GM21526 (cell line): ENCODE results near the gene LTBP3.
A peak's percentile ranks its signal among the peaks of the same experiment; 100 is the strongest.
"Not testable (repeated sequence)": the region's sequence is repeated elsewhere in the genome, so short reads cannot be mapped to it uniquely, and the experiment has no call there.

Experiments used
- ATAC-seq: cut with Tn5 transposase; IDR thresholded peaks from one replicate; pipeline ENCODE4 v1.9.1; 2021; ENCODE audit warnings: moderate library complexity; ENCODE audit not compliant: unreplicated experiment, low FRiP score

LTBP3 gene

DNA sequence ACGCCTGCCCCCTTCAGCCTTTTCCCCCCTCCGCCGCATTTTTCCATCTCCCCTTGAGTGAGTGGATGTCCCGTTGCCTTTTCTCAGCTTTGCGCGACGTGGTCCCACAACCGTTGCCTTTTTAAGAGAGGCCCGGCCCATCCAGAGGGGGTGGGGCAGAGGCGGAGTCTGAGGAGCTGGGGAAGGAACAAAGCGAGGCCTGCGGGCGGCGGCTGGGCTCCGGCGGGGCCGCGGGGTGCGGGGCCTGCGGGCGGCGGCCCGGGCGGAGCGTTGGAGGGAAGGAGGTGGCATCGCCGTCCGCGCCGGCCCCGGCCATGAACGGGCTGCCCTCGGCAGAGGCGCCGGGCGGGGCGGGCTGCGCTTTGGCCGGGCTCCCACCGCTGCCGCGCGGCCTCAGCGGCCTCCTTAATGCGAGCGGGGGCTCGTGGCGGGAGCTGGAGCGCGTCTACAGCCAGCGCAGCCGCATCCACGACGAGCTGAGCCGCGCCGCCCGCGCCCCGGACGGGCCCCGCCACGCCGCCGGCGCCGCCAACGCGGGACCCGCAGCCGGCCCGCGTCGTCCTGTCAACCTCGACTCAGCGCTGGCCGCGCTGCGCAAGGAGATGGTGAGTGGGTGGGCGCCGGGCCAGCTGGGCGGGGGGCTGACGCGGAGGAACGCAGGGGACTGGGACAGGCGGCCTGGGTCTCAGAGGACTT lies 14.3 kb upstream of the LTBP3 start, which contains the start of gene FAM89B:
FAM89B (plus strand) TSS at position 183 of the 696 bp plus-strand sequence; CDS start at position 315, 132 bp downstream.
- ATAC-seq: no peak

DNA sequence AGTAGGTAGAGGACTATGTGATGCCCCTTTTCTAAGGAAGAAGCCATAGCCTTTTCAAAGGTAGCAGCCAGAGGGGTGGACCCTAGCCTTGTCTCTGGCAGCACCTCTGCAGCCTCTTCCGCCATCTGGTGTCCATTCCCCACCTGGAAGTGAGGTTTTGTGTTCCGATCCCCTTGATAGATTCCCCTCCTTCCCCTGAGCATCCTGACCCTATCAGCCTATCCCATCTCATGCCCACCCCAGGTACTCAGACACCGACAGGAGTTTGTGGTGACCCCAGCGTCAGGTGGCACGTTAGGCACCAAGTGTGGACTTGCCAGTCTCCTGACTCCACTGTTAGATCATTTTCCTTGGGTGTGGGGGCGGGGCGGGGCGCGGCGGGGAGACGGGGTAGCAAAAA lies 13.8 kb upstream of the LTBP3 start:
- no peak for ATAC-seq

DNA sequence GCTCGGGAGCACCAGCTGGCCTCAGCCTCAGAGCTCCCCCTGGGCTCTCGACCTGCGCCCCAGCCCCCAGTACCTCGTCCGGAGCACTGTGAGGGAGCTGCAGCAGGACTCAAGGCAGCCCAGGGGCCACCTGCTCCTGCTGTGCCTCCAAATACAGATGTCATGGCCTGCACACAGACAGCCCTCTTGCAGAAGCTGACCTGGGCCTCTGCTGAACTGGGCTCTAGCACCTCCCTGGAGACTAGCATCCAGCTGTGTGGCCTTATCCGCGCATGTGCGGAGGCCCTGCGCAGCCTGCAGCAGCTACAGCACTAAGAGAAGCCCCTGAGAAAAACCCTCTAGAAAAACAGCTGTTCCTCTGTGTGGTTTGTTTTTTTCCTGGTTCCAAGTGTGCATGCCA lies 13.3 kb upstream of the LTBP3 start:
- no peak for ATAC-seq

DNA sequence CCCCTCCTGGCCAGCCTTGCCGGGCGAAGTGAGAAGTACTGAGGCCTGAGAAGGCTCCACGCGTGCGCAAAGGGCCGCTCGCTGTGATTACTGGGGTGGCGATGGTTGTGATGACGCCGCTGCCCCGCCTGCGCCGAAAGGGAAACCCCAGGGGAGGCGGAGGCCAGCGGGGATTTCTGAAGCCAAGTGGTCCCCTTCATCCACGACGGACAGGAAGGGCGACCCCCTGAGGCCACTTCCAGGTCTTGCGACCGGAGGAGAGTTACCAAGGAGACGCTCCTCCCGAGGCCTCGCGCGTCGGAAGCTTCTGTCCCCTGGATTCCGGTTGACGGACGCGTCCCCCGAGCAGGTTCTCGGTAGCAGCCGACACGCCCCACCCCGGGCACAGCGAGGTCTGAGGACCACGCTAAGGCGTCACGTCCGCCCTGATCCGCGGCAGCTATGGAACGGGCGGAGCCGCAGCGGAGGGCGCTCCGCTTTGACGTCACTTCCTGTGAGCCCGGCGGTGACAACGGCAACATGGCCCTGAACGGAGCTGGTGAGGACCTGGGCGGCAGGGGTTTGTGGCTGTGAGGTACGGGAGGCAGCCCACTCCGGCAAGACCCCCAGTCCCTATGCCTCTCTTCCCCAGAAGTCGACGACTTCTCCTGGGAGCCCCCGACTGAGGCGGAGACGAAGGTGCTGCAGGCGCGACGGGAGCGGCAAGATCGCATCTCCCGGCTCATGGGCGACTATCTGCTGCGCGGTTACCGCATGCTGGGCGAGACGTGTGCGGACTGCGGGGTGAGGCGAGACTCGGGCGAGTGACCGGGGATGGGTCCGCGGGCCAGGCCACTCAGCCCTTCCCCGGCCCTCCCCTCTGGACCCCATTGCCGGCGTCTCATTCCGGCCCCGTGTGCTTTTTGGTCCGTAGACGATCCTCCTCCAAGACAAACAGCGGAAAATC lies 12.1 kb upstream of the LTBP3 start, which contains the start of gene ZNRD2:
ZNRD2 (plus strand) TSS at position 505 of the 946 bp plus-strand sequence; CDS start at position 520, 15 bp downstream.
- peak; percentile 43 for ATAC-seq

DNA sequence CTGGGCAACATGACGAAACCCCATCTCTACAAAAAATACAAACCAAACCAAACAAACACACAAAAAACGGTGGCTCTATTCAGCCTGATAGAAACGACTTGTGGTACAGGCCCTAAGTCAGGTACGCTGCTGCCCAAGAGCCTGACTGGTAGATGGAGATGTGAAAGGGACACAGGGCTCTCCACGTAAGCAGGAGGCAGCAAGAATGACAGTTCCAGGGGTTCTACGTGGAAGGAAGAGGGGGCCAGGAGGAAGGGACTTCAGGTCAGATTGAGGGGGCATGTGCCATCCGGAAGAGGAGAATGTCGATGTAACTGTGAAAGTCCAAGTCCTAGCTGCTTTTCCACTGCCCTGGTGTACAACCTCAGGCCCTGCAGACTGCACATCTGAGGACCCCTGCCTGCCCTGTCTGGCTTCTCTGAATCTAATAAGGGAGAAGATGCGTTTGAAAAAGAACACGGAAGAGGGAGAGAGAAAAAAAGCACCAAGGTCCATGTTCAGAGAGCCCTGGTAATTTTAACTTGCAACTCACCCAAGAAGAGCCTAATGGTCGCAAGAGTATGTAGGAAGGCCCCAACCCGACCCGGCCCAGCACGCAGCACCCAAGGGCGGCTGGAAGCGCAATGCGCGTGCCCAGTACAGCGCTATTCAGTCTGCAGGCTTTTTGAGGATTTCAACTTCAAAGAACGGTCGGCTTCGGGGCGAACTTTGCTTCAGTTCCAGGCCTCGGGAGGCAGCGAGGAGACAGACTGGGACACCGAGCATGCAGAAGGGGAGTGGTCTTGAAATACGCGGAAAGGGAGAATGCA lies 11.2 kb upstream of the LTBP3 start:
- ATAC-seq: peak; percentile 1

DNA sequence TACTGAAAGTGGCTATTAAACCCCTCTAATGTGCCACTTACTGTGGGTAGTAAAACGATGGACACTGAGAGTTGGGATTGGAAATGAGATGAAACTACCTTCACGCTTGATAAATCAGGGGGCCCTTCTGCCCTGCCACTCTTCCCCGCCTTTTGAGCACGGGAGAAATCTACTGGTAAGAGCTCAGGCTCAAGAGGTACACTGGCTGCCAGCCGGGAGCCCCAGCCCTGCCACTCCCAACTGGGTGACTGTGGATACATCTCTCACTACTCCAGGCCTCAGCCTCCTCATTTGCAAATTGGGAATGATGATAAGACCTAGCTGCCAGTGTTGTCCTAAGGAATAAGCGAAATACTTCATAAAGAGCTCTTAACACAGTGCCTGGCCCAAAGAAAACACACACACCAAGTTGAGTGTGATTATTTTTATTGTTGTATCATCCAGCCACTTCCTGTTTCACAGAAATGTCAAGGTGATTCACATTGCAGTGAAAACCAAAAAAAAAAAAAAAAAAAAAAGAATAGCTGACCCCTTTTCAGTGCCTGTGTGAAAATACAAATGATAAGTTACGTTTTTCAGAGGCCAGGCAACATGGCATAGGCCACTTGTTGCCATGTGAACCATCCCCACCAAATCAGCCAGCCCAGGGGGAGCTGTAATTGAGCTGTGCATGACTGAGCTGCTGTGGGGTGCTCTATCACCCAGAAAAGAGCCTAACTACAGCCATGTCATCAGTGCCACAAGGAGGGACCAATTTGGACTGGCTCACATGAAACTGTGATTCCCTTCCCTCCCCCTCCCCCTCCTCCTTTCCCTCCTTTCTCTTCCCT lies 7.7 kb upstream of the LTBP3 start:
- no peak for ATAC-seq

DNA sequence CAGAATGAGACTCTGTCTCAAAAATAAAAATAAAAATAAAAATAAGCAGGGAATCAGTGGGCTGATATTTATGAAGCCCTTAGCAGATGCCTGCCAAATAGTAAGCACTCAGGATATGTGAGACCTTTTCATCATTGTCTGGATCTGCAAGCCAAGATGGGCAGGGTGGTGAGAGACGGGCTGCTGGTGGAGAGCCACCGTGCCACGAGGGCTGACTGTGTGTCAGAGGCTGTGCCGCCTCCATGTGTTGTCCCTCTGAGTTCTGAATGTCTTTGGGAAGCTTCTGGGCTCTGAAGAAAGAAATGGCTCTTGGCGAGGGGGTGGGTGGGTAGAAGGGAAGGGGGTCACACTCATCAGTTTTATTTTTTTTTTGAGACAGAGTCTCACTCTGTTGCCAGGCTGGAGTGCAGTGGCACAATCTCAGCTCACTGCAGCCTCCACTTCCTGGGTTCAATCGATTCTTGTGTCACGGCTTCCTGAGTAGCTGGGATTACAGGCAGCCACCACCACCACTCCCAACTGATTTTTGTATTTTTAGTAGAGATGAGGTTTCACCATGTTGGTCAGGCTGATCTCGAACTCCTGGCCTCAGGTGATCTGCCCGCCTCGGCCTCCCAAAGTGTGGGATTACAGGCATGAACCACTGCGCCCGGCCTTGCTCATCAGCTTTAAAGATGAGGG lies 6.9 kb upstream of the LTBP3 start:
- ATAC-seq: not testable (repeated sequence)

DNA sequence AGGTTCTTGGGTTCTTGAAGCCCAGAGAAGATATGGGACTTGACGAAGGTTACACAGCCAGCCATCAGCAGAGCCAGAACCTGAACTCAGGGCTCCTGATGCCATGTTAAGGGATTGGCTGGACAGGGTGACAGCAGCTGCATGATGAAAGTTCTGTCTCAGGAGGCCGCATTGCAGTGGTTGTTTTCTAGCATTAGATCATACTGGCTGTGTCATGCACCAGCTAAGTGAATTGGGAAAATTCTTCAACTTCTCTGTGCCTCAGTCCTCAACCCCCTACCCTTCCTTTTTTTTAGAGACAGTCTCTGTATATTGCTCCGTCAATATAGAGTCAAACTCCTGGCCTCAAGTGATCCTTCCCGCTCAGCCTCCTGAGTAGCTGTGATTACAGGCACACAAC lies 5.4 kb upstream of the LTBP3 start:
- ATAC-seq: no peak

DNA sequence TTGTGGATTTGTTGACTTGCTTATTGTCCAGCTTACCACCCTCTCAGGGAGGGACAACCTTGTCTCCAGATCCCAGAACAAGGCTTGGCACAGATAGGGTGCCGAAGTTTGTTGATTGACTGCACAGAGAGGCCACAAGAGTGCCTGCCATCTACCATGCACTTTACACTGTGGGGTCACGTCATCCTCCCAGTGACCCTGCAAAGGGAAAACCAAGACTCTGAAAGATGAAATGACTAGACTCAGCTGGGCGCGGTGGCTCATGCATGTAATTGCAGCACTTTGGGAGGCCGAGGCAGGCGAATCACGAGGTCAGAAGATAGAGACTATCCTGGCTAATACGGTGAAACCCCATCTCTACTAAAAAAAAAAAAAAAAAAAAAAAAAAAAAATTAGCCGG lies 4.6 kb upstream of the LTBP3 start:
- ATAC-seq: no peak

DNA sequence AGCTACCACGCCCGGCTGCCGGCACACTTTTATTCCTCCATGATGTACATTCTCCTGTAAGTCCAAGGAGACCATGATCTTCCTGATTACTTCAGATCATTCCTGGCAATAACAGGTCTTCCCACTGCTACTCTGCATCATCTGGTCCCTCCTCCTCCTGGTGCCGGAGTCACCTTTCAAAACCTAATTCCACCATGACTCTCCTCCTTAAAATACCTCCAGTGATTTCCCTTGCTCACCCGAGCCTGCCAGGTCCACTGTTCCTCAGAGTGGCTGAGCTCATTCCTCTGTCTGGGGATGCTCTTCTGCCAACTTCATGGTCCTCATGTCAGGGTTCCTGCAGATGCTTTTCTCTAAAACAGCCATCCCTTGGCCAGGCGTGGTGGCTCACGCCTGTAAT lies 3.9 kb upstream of the LTBP3 start:
- ATAC-seq: no peak

DNA sequence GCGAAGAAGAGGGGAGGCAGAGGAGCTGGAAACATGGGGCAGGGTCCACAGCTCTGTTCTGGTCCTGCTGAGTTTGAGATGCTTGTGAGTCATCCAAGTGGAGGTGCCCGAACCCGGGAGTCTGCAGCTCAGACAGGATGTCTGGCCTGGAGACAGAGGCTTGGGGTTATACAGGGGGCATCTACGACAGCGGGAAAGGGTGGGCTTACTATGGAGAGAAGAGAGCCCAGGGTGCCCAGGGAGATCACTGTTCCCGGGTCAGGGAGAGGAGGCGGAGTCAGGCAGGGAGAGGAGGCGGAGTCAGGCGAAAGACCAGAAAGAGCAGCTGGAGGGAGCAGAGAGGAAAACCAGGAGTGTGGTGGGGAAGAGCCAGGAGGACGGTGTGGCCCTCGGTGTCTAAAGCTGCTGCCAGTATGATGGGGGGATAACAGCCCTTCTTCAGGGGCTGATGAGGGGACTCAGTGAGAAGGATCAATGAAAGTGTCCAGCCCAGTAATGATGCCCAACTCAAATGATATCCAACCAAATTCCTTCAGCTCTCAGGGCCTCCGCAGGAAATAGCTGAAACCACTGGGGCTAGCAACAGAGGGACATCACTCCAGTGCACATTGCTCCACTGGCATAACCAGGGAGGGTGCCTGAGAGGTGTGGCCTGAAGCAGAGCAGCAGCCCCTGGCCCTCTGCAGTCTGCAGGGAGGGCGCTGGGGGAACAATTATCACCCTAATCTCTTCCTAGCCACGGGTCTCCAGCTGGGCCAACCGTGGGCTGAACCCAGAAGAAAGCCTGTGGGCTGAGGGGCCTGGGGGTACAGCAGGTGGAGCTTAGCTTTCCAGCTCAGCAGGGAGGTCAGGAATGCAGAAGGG lies 2.6 kb upstream of the LTBP3 start:
- no peak for ATAC-seq

DNA sequence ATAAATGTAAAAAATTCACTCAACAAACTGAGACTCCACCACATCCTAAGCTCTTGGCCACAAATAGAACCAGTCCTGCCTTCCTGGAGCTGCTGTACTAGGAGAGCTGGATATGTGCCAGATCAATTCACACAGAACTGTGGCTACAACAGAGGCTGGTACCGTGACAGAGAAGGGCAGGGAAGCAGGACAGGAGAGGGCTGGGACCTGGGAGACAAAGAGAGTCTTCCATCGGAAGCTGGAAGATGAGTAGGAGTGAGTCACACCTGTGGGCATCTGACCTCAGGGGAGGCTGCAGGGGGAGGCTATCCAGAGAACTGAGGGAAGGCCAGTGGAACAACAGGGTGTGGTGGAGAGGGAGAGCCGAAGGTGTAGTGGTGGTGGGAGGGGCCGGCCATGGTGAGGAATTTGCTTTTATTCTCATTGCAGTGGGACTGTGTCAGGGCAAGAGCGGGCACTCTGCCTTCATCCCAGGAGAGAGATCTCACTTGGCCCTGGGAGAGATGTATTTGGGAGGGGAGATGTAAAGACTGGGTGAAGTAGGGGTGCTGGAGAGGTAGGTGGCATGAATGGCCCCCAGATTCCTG lies 1.9 kb upstream of the LTBP3 start:
- no peak for ATAC-seq

DNA sequence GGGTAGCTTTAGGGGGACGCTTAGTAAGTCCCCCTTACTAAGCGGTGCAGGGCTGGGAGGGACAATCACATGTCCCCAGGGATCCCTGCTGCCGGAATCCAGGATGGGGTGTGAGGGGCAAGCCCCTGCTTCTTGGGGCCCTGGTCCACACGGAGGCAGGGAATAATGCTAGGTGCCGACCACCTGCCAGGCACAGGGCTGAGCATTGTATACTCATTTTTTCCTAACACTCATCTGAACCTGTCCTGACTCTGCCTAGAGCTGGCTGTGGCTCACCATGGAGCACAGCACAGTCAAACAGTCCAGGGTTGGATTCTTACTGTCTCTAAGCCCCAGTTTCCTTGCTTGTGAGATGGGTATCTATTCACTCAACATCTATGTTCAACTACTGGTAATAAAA lies 1.4 kb upstream of the LTBP3 start:
- ATAC-seq: no peak

DNA sequence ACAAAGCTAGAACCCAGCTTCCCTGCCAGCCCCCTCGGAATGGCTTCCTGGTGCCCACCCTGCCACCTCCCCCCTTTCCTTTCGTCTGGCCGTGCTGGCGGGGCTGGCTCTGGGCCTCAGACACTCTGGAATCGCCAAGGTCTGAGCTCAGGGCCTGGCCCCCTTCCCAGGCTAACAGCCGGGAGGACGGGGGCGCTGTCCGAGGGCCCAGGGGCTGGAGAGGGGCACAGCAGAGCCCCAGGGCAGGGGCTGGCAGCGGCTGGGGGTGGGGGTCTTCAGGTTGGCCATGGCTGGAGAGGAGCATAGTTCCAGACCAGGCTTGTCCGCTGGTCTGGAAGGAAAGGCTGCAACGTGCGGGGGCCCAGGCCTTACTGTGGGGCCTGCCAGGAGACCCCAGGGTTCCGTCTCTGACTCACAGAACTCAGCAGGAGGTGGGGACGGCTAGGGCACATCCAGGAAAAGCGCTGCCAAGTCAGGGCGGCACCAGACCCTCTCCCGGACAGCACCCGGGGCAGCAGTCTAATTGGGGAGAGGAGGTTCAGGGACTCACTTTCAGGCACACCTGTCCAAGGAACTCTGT lies 861 bp upstream of the LTBP3 start:
- no peak for ATAC-seq

DNA sequence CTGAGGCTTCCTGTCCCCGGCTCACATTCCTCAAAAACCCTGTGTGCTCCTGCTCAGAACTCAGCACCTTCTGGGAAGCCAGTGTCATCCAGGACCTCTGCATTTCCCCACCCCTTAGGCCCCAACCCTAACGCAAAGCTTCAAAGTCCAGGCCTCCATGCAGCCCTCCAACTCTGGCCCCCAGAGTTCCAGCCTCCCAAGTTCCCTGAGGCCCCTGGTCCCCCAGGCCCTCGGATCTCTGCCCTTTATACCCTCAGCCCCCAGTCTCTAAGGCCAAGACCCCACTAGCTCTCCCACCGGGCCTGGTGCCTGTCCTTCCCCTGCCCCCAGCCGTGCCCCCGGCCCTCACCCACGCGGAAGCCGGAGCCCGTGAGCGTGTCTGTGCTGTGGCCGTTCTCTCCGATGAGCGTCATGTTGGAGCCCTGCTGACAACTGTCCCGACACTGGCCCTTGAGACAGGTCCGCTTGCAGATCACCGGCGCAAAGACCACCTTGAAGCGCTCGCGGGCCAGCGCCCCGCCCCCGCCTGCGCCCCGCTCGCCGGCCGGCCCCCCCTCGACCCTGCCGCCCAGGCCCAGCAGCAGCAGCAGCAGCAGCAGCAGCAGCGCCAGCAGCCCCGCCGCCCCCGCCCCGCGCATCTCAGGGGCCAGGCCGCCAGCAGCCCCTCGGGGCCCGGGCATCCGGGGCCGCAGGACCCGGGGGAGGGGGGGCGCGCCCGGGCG lies 718 bp downstream of the LTBP3 start:
- ATAC-seq: no peak

DNA sequence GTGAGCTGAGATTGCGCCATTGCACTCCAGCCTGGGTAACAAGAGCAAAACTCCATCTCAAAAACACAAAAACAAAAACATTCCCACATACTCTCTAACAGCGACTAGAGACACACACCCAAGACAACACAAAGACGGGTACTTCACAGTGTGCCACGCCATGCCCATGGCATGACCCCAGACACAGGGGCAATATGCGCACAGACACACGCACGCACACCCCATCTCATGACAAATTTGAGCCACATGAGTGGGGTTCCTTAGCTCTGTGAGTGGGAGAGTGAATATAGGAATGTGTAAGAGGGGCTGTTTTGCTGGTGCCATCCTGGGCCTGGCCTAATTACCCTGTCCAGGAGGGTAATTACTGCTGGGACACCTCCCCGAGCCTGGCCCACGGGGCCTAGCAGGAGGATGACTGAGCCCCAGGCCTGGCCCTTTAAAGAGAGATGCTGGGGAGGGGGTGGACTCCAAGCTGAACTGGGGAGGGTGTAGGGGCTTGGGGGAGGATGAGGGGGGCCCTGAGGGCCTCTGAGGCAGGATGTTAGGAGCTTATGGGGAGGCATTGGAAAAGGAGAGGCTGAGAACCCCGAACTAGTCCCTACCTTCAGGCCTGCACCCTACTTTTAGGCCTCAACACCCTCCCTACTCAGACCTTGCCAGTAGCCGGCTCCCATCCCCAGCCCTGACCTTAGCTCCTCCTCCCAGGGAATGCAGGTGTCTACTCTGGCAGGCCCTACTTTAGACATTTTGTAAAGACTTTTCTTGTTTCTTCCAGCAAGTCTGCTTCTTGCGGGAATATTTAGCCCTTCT lies 1.5 kb downstream of the LTBP3 start:
- no peak for ATAC-seq
